HG03439 (cell line): Measurements from ENCODE around the gene MYO9A.
"Not testable (repeated sequence)": the region's sequence is repeated elsewhere in the genome, so short reads cannot be mapped to it uniquely, and the experiment has no call there.

Experiments used
- ATAC-seq: cut with Tn5 transposase; IDR thresholded peaks from one replicate; pipeline ENCODE4 v1.9.1; 2021; ENCODE audit warnings: mild to moderate bottlenecking, moderate library complexity; ENCODE audit not compliant: unreplicated experiment

The MYO9A gene

DNA sequence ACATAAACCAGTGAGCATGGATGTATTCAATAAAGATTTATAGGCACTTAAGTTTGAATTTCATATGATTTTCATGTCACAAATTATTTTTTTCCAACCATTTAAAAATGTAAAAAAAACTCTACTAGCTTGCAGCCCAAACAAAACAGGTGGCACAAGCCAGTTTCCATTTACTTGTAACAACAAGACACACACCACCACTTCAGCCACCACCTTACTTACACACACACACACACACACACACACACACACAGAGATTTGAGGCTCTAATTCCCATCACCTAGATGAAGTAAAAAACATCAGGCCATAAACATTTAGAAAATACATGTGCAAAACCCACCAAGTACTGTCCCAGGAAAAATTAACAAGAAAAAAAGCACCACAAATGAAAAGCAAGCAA, 25.3 kb downstream of the MYO9A start:
- no peak for ATAC-seq

DNA sequence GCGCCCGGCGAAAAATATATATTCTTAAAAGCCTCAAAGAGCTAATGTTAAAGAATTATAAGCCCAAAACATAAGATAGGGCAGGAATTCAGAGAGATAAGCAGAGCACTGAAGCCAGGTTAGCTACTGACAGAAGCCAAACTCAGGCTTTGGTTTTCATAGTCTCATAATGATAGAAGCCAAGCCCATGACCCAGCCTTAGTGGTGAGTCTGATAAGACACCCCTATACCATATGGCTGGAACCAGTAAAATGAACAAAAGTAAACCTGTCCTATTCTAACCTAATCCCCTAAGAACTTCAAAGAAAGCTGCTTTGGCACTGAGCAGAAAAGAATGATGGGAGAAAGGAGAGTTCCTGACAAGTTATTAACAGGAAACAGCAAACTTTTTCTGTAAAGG, 25.9 kb downstream of the MYO9A start:
- ATAC-seq = no peak

DNA sequence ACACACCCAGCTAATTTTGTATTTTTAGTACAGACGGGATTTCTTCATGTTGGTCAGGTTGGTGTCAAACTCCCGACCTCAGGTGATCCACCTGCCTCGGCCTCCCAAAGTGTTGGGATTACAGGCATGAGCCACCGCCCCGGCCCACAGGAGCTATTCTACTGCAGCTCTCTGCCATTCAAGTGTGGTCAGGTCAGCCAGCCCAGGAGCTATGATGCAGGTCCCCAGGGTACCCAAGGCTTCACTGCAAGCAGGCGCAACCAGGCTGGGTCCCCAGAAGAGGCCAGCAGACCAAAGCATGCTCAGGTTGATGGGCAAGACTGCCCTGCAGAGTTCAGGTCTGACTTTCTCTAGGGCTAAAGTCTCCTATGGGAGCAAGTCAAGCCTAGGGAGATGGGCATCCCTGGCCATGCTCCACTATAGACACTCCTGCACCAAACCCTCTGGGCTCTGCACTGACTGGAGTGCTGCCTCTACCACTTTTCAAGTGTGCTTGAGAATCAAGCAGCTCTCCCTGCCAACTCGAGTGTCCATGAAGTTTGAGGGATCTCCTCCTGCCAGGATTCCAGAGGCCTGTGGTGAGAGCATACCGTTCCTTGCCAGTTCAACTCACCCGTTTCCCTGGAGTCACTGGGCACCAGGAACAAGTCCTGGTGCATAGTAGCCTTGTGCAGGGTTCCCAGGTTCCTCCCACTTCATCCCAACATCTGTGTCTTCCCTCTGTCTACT, 30.9 kb downstream of the MYO9A start:
- ATAC-seq = no peak

DNA sequence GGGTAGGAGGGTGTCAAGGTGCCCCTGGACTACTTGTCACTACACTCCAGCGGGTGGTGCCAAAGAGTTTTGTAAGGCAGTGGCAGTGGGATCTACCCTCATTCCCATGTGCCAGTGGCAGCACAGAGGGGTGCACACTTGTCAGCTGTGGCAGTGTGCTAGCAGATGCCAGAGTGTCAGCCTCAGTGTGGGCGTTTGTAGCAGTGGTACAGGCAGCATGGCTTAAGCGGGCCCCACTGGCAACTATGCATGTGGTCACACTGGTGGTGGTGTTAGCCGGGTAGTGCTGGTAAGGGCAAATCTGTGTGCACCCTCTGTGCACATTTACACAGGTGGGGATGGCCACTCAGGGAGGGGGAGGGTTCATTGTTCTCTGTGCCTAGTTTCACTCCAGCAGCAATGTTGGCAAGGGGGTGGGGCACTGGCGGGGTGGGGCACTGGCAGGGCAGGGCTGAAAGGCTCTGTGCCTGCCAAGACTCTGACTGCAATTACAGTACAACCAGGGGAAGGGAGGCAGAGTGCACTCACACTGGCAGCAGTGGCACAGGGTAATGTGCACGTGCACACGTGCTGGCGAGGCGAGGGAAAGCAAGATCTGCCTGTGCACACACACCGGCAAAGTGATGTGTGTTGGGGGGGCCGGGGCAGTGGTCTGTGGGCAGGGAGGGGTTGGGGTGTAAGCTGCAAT, 31.8 kb downstream of the MYO9A start:
- ATAC-seq = no peak

- no peak for ATAC-seq
Observed at GRCh38 chr15:72082176-72082575, 35.8 kb downstream of the MYO9A start.

- no peak for ATAC-seq
Observed at GRCh38 chr15:72078887-72079286, 39.1 kb downstream of the MYO9A start.

GRCh38 chr15:72077950-72078349, 40.0 kb downstream of the MYO9A start:
- ATAC-seq = no peak

- ATAC-seq = no peak
Observed at GRCh38 chr15:72074335-72075060, 43.5 kb downstream of the MYO9A start.

DNA sequence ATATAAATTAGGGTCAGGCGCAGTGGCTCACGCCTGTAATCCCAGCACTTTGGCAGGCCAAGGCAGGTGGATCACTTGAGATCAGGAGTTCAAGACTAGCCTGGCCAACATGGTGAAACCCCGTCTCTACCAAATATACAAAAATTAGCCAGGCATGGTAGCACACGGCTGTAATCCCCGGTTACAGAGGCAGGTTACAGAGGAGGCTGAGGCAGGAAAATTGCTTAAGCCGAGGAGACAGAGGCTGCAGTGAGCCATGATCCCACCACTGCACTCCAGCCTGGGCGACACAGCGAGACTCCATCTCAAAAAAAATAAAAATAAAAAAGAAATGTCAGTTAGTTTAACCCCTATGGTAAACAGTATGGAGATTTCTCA, 46.5 kb downstream of the MYO9A start:
- not testable (repeated sequence) for ATAC-seq

DNA sequence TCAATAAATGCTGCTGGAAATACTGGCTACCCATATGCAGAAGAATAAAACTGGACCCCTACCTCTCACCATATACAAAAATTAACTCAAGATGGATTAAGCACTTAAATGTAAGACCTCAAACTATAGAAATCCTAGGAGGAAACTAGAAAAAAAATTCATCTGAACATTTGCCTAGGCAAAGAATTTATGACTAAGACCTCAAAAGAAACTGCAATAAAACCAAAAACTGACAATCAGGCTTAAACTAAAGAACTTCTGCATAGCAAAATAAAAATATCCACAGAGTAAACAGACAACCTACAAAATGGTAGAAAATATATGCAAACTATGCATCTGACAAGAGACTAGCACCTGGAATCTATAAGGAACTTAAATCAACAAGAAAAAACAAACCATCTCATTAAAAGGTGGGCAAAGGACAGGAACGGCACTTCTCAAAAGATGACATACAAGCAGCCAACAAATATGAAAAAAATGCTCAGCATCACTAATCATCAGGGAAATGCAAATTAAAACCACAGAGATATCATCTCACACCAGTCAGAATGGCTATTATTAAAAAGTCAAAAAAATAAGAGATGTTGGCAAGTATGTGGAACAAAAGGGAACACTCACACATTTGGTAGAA, 47.0 kb downstream of the MYO9A start:
- no peak for ATAC-seq

GRCh38 chr15:72068856-72069255, 49.1 kb downstream of the MYO9A start:
- no peak for ATAC-seq

DNA sequence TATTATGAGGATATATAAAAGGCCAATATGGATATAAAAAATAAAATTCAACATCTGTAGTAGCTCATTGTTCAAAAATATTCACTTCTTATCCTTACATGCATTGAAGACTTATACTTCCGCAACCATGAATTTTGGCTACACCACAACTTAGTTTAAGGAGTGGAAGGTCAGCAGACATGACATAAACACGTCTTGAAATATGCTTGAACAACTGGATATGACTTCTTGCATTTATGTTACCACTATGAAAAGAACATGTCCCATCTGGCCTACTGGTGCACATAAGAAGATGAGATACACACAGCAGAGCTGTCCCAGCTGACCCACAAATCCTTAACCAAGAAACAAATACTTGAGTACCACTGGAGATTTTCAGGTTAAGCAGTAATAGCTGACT, 52.1 kb downstream of the MYO9A start:
- no peak for ATAC-seq

- no peak for ATAC-seq
Observed at GRCh38 chr15:72063186-72063585, 54.8 kb downstream of the MYO9A start.

- ATAC-seq = no peak
Observed at GRCh38 chr15:72062319-72062718, 55.6 kb downstream of the MYO9A start.

GRCh38 chr15:72060687-72061250, 57.2 kb downstream of the MYO9A start:
- ATAC-seq = no peak

- ATAC-seq = no peak
Observed at GRCh38 chr15:72058585-72058984, 59.4 kb downstream of the MYO9A start.

DNA sequence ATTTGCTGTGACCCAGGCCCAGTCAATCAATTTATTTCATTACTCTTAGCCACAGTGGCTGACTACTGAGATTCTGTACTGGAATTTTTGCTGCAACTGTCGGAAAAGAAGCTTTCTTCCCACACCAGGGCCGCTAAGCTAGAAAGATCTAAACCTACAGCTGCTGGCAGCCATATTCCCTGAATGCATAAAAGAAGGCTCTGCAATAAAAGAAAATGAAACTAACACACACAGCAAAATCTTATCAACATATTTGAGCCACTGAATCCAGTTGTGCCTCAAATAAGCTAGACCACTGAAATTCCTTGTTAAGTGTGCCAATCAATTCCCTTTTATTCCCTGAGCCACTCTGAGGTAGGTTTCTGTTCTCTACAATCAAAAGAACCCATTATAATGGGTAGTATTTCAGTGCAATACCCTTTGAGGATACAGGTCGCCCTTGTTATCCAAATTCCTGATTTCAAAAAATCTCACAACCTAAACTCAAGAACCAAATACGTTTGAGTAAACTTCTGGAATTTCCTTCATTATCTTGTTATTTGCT, 60.3 kb downstream of the MYO9A start:
- no peak for ATAC-seq

DNA sequence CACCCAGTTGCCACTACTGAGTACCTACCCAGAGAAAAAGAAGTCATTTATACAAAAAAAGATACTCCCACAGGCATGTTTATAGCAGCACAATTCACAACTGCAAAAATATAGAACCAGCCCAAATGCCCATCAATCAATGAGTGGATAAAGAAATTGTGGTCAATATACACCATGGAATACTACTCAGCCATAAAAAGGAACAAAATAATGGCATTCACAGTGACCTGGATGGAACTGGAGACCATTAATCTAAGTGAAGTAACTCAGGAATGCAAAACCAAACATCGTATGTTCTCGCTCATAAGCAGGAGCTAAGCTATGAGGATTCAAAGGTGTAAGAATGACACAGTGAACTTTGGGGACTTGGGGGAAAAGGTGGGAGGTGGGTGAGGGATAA, 61.7 kb downstream of the MYO9A start:
- not testable (repeated sequence) for ATAC-seq

GRCh38 chr15:72053297-72053696, 64.7 kb downstream of the MYO9A start:
- not testable (repeated sequence) for ATAC-seq

GRCh38 chr15:72050700-72051099, 67.2 kb downstream of the MYO9A start:
- no peak for ATAC-seq

- no peak for ATAC-seq
Observed at GRCh38 chr15:72047020-72047419, 70.9 kb downstream of the MYO9A start.
